Measurements from ENCODE around the gene CELF5. TPM values are rescaled to one million over a fixed set of nuclear protein-coding genes. Genes with fewer than 3 reads are reported as not detected.
A peak's percentile ranks its signal among the peaks of the same experiment; 100 is the strongest.
"Not testable (repeated sequence)": the region's sequence is repeated elsewhere in the genome, so short reads cannot be mapped to it uniquely, and the experiment has no call there.

CELF5 gene
- total and polyA plus RNA-seq, 7 donors: 0.06 TPM; not detected in 6

- Histone ChIP-seq H3K27ac (no peak overlapping the region), H3K9me3 (no peaks in the 10 kb centered on the region), H3K36me3 (ENCODE audit: insufficient read depth in 1 of 2, low read depth in 1 of 2) (no peaks in the 10 kb centered on the region), H3K4me3 (no peak overlapping the region), H3K4me1 (no peaks in the 10 kb centered on the region), H3K27me3 (ENCODE audit: insufficient read depth in 3 of 3, low read length in 2 of 3) (peaks cover 0 to 79% (median 20%) of the 10 kb centered on the region in 3 donors)
- DNase-seq (peak in 1 of 2 donors; percentile 50), ATAC-seq (peak; percentile 25 to 78 (median 56))
- no peak for TF ChIP-seq CTCF (IDR thresholded peaks at IDR 0.05)
- intact Hi-C loops (cut with DNase I): no loop called here
- 2 to 8% (median 4%) methylated on average over 24 to 40 of the region's 40 CpGs for WGBS, 3 donors
Measured at GRCh38 chr19:3285647-3286176, 61.3 kb downstream of the CELF5 start.

GRCh38 chr19:3287814-3288213, 63.4 kb downstream of the CELF5 start:
- H3K36me3 ChIP-seq (ENCODE audit: insufficient read depth in 1 of 2, low read depth in 1 of 2): no peaks in the 10 kb centered on the region
- intact Hi-C loops (cut with DNase I): no loop called here
- no peak for DNase-seq
- H3K27me3 ChIP-seq (ENCODE audit: insufficient read depth in 3 of 3, low read length in 2 of 3): peaks cover 3 to 68% (median 18%) of the 10 kb centered on the region in 3 donors
- no peak overlapping the region for H3K4me3 ChIP-seq
- 45 to 50% (median 46%) methylated on average over 11 of the region's 11 CpGs for WGBS, 3 donors
- TF ChIP-seq CTCF (IDR thresholded peaks at IDR 0.05): no peak
- H3K27ac ChIP-seq: no peak overlapping the region
- no peaks in the 10 kb centered on the region for H3K9me3 ChIP-seq
- no peak for ATAC-seq
- no peaks in the 10 kb centered on the region for H3K4me1 ChIP-seq

- H3K4me1 ChIP-seq; H3K9me3 ChIP-seq; DNase-seq; H3K27ac ChIP-seq; intact Hi-C loops (cut with DNase I); H3K36me3 ChIP-seq (ENCODE audit: insufficient read depth in 1 of 2, low read depth in 1 of 2); H3K4me3 ChIP-seq; ATAC-seq: not testable (repeated sequence)
- 74 to 87% (median 75%) methylated on average over 5 of the region's 5 CpGs for WGBS, 3 donors
- H3K27me3 ChIP-seq (ENCODE audit: insufficient read depth in 3 of 3, low read length in 2 of 3): peaks cover 3 to 62% (median 16%) of the 10 kb centered on the region in 3 donors
Measured at GRCh38 chr19:3288437-3288836, 64.0 kb downstream of the CELF5 start.

- DNase-seq (no peak), ATAC-seq (no peak)
- Histone ChIP-seq H3K27ac (no peak overlapping the region), H3K36me3 (ENCODE audit: insufficient read depth in 1 of 2, low read depth in 1 of 2) (no peaks in the 10 kb centered on the region), H3K27me3 (ENCODE audit: insufficient read depth in 3 of 3, low read length in 2 of 3) (peaks cover 3 to 59% (median 12%) of the 10 kb centered on the region in 3 donors), H3K4me3 (no peak overlapping the region), H3K4me1 (no peaks in the 10 kb centered on the region), H3K9me3 (no peaks in the 10 kb centered on the region)
- no peak for TF ChIP-seq CTCF (IDR thresholded peaks at IDR 0.05)
- intact Hi-C loops (cut with DNase I): no loop called here
- WGBS, 3 donors: 18 to 25% (median 22%) methylated on average over 23 of the region's 23 CpGs
Measured at GRCh38 chr19:3289971-3290569, 65.6 kb downstream of the CELF5 start.

- ATAC-seq; H3K27ac ChIP-seq; H3K36me3 ChIP-seq (ENCODE audit: insufficient read depth in 1 of 2, low read depth in 1 of 2); intact Hi-C loops (cut with DNase I); H3K4me3 ChIP-seq; H3K9me3 ChIP-seq; H3K4me1 ChIP-seq; DNase-seq: not testable (repeated sequence)
- 82 to 89% (median 87%) methylated on average over 6 of the region's 6 CpGs for WGBS, 3 donors
- peaks cover 3 to 62% (median 15%) of the 10 kb centered on the region in 3 donors for H3K27me3 ChIP-seq (ENCODE audit: insufficient read depth in 3 of 3, low read length in 2 of 3)
Measured at GRCh38 chr19:3290858-3291257, 66.4 kb downstream of the CELF5 start.

All from psoas muscle (tissue), 8 donors.